HepG2 (cell line): ENCODE results near the gene NPIPB4. TPM values are rescaled to one million over a fixed set of nuclear protein-coding genes. Genes with fewer than 3 reads are reported as not detected.
"Not testable (repeated sequence)": the region's sequence is repeated elsewhere in the genome, so short reads cannot be mapped to it uniquely, and the experiment has no call there.

Source experiments
- ATAC-seq: fragments of 200-7000 bp; cut with Tn5 transposase; 3 replicates; pipeline ENCODE4 v1.9.1; 2020; ENCODE audit warnings: mild to moderate bottlenecking, moderate library complexity
- BruUV-seq: library from RNA; stranded (reverse); fragments of 400-500 nt; replicated peaks from 2 replicates; lab custom pipeline; 2021; lab: Mats Ljungman, UMichigan
- CTCF ChIA-PET: fragments of 300-600 bp; formaldehyde crosslinking; extraction: SDS; loops from one replicate; lab custom pipeline; 2021; ENCODE audit warnings: low total read pairs, inconsistent platforms, low intra/inter-chr PET ratio; lab: Yijun Ruan, JAX
- POLR2A ChIA-PET: fragments of 350-600 bp; sonication (Branson Sonifier 250); formaldehyde crosslinking; loops from one replicate; lab custom pipeline; 2020; ENCODE audit warnings: antibody characterized with exemption, inconsistent platforms; lab: Yijun Ruan, JAX
- DNase-seq: peaks from one replicate; pipeline ENCODE4 v3.0.0-alpha.2; 2015; ENCODE audit warnings: low spot score
- FAIRE-seq: peaks from 3 replicates; lab custom pipeline; 2011; peaks lifted over from hg19 to GRCh38; lab: Jason Lieb, UNC
- H2AFZ ChIP-seq: one replicate; pipeline ENCODE4 v1.6.1; 2011; ENCODE audit warnings: low read length, inconsistent platforms
- H3K27ac ChIP-seq: fragments of 300-600 bp; 3 replicates; pipeline ENCODE4 v1.8.0; 2011; ENCODE audit warnings: mixed run types, mild to moderate bottlenecking, mixed read lengths, low read length, inconsistent platforms; ENCODE audit not compliant: insufficient read depth; ENCODE audit errors: extremely low read length
- H3K27me3 ChIP-seq, 2 experiments: fragments of 200-600 bp in 1 of 2; 2 replicates in 1 of 2; 3 replicates in 1 of 2; pipeline versions ENCODE4 v1.6.0 to v1.8.0; 2011; ENCODE audit warnings: low read length in 2 of 2, mild to moderate bottlenecking in 2 of 2, moderate library complexity in 2 of 2, inconsistent platforms in 1 of 2; ENCODE audit not compliant: insufficient read depth in 2 of 2, control insufficient read depth in 1 of 2
- H3K36me3 ChIP-seq, 2 experiments: fragments of 200-600 bp in 1 of 2; replicated peaks in 1 of 2; 2 replicates in 1 of 2; 3 replicates in 1 of 2; pipeline versions ENCODE4 v1.5.1 to v1.8.0; 2011; ENCODE audit warnings: low read length in 2 of 2, inconsistent platforms in 1 of 2; ENCODE audit not compliant: insufficient read depth in 2 of 2, control insufficient read depth in 1 of 2
- H3K4me1 ChIP-seq: 2 replicates; pipeline ENCODE4 v1.5.1; 2012; ENCODE audit warnings: low read length, inconsistent platforms; ENCODE audit not compliant: insufficient read depth
- H3K4me2 ChIP-seq: 2 replicates; pipeline ENCODE4 v1.6.0; 2011; ENCODE audit warnings: low read depth, low read length, inconsistent platforms
- H3K4me3 ChIP-seq, 3 experiments: fragments of 200-600 bp in 1 of 3; sonication (generic), shearing (Covaris generic) in 1 of 3; replicated peaks in 1 of 3; 2 replicates each; pipeline ENCODE4 v1.5.1; 2011 to 2016; ENCODE audit warnings: low read length in 3 of 3, inconsistent platforms in 2 of 3, low read depth in 2 of 3, mild to moderate bottlenecking in 2 of 3, control low read depth in 1 of 3, mixed read lengths in 1 of 3; ENCODE audit not compliant: insufficient read depth in 1 of 3
- H3K79me2 ChIP-seq: one replicate; pipeline ENCODE4 v1.6.1; 2011; ENCODE audit warnings: low read length, inconsistent platforms; ENCODE audit not compliant: insufficient read depth
- H3K9ac ChIP-seq: 2 replicates; pipeline ENCODE4 v1.6.0; 2011; ENCODE audit warnings: mild to moderate bottlenecking, low read depth, low read length, inconsistent platforms; ENCODE audit not compliant: insufficient read depth
- H3K9me3 ChIP-seq: 2 replicates; pipeline ENCODE4 v1.5.1; 2012; ENCODE audit warnings: mild to moderate bottlenecking, low read length
- H4K20me1 ChIP-seq: 2 replicates; pipeline ENCODE4 v1.6.0; 2011; ENCODE audit warnings: inconsistent platforms, mild to moderate bottlenecking, low read length, moderate library complexity; ENCODE audit not compliant: insufficient read depth
- WGBS: methylation state at CpG from one replicate; pipeline ENCODE4 v1.1.6; 2017; ENCODE audit warnings: low lambda C conversion rate; 5-methylcytosine and 5-hydroxymethylcytosine counted together
- in situ Hi-C: cut with HindIII; loops from 2 replicates; pipeline ENCODE4 v1.10.0; 2017; ENCODE audit warnings: low pct_unique_long_range_greater_than_20kb; ENCODE audit not compliant: extremely low pct_ligation_motif_present
- intact Hi-C: fragments of 100-400 bp; cut with micrococcal nuclease; formaldehyde crosslinking; loops from one replicate; pipeline ENCODE4 v1.10.0; 2022; ENCODE audit not compliant: unreplicated experiment
- polyA plus RNA-seq, 8 experiments: library from polyadenylated mRNA; depleted of rRNA in 3 of 8; stranded (reverse) in 7 of 8; unstranded in 1 of 8; fragments of >200 nt; fragmentation: Illumina TruSeq in 4 of 8; extraction: Trizol in 4 of 8; gene quantifications; 2 replicates each; pipeline versions ENCODE4 v1.2.1 to v1.2.3, GENCODE V29; 2011 to 2016; ENCODE audit warnings: low read depth in 4 of 8, missing spikeins in 1 of 8, mixed read lengths in 1 of 8; ENCODE audit not compliant: insufficient read depth in 1 of 8
- total RNA-seq, 5 experiments: library from RNA; depleted of rRNA; stranded (reverse); fragments of >200 nt; fragmentation: Illumina TruSeq; extraction: Trizol; gene quantifications; 2 replicates each; pipeline ENCODE4 v1.2.3, GENCODE V29; 2016; ENCODE audit warnings: low read depth in 1 of 5

Gene NPIPB4
- total and polyA plus RNA-seq, 2 of the 13 experiments (the other 11 are each of a cell fraction or from before 2014, with no cell fraction given) = 33.9 to 41.0 TPM

DNA sequence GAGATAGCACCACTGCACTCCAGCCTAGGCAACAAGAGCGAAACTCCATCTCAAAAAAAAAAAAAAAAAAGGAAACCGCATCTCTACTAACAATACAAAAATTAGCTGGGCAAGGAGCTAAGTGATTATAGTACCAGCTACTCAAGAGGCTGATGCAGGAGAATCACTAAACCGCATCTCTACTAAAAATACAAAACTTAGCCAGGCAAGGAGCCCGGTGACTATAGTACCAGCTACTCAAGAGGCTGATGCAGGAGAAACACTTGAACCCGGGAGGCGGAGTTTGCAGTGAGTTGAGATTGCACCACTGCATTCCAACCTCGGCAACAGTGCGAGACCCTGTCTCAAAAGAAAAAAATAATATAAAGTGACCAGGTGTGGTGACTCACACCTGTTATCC is 27.6 kb downstream of the NPIPB4 start:
- H3K79me2 ChIP-seq, H3K9me3 ChIP-seq, ATAC-seq, H3K4me3 ChIP-seq, DNase-seq, BruUV-seq, H3K4me2 ChIP-seq, H3K27ac ChIP-seq, CTCF ChIA-PET, FAIRE-seq, H2AFZ ChIP-seq, H3K4me1 ChIP-seq, POLR2A ChIA-PET, intact Hi-C loops, H4K20me1 ChIP-seq, H3K36me3 ChIP-seq, H3K9ac ChIP-seq: not testable (repeated sequence)
- WGBS = 46% methylated on average over 8 of the region's 8 CpGs
- H3K27me3 ChIP-seq = peaks cover 4 to 16% of the 10 kb centered on the region in 2 experiments; a peak in 4 of 5 replicates
- in situ Hi-C loops = loop anchor here (10.0 kb wide), 1 partner anchor 115 kb away; no protein-coding TSS in a partner anchor

DNA sequence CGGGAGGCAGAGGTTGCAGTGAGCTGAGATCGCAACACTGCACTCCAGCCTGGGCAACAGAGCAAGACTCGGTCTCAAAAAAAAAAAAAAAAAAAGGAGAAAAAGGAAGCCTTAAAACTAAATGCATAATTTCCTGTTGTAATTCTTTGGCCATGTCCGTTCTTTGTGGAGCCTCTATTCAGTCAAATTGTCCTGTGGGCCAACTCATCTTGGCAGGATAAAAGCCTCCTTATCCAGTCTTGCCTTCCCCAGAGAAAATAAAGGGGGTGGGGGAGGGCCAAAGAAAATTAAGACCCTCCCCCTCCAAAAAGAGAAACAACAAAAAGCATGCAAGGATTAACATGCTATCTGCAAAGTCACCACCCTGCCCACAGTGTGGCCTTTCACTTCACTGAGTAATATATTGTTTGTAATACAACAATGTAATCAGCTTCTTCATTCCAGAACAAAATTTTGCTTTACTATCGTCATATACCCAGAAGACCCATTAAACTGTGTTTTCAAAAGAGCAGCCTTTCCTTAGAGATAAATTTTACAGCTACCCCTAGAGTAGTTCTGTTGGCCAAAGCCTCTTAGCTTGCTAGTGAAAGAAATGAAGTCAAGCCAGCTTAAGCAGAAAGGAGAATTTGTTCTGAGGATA is 31.4 kb downstream of the NPIPB4 start:
- H3K4me1 ChIP-seq, H3K79me2 ChIP-seq, intact Hi-C loops, FAIRE-seq, H3K9me3 ChIP-seq, CTCF ChIA-PET, H3K36me3 ChIP-seq, H2AFZ ChIP-seq, DNase-seq, H4K20me1 ChIP-seq, H3K4me3 ChIP-seq, ATAC-seq, H3K4me2 ChIP-seq, BruUV-seq, POLR2A ChIA-PET, H3K9ac ChIP-seq, H3K27ac ChIP-seq: not testable (repeated sequence)
- WGBS = 24% methylated on average over 5 of the region's 5 CpGs
- peaks cover 4 to 19% of the 10 kb centered on the region in 2 experiments; a peak in 4 of 5 replicates for H3K27me3 ChIP-seq
- in situ Hi-C loops = loop anchor here (10.0 kb wide), 1 partner anchor 119 kb away; no protein-coding TSS in a partner anchor

DNA sequence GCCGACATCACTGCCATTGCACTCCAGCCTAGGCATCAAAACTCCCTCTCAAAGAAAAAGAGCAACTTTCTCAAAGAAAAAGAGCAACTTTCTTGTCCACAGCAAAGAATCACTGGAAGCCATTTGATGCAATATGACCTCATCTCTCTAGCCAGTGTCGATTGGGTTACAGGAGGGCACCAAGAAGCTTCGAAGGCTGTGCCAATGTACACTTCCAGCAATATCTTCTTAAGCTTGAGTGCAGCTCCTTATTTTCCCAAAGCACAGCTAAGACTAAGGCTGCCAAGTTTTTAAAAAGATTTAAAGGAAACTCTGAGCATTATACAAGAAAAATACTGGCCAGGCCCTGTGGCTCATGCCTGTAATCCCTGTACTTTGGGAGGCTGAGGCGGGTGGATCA is 32.0 kb downstream of the NPIPB4 start:
- ATAC-seq, H3K36me3 ChIP-seq, POLR2A ChIA-PET, H4K20me1 ChIP-seq, DNase-seq, H3K79me2 ChIP-seq, FAIRE-seq, H3K4me2 ChIP-seq, H3K27ac ChIP-seq, H3K9me3 ChIP-seq, intact Hi-C loops, CTCF ChIA-PET, H3K9ac ChIP-seq, H3K4me1 ChIP-seq, H3K4me3 ChIP-seq, H2AFZ ChIP-seq, BruUV-seq: not testable (repeated sequence)
- WGBS = 16% methylated on average over 4 of the region's 4 CpGs
- in situ Hi-C loops = loop anchor here (10.0 kb wide), 1 partner anchor 119 kb away; no protein-coding TSS in a partner anchor
- peaks cover 4 to 19% of the 10 kb centered on the region in 2 experiments; a peak in 4 of 5 replicates for H3K27me3 ChIP-seq

DNA sequence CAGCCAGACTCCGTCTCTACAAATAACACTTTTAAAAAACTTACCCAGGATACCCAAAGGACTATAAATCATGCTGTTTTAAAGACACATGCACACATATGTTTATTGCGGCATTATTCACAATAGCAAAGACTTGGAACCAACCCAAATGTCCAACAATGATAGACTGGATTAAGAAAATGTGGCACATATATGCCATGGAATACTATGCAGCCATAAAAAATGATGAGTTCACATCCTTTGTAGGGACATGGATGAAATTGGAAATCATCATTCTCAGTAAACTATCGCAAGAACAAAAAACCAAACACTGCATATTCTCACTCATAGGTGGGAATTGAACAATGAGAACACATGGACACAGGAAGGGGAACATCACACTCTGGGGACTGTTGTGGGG is 34.3 kb downstream of the NPIPB4 start:
- WGBS = 72% methylated on average over 2 of the region's 3 CpGs
- not testable (repeated sequence) for H4K20me1 ChIP-seq, FAIRE-seq

More for the DNA sequence above, 34.3 kb downstream of the NPIPB4 start:
- CTCF ChIA-PET, H3K79me2 ChIP-seq, POLR2A ChIA-PET, H3K9ac ChIP-seq, BruUV-seq, DNase-seq, H3K4me1 ChIP-seq, H3K4me3 ChIP-seq, intact Hi-C loops, H2AFZ ChIP-seq, H3K9me3 ChIP-seq, H3K27ac ChIP-seq, H3K36me3 ChIP-seq, H3K4me2 ChIP-seq, ATAC-seq: not testable (repeated sequence)
- peaks cover 3 to 19% of the 10 kb centered on the region in 2 experiments; a peak in 3 of 5 replicates for H3K27me3 ChIP-seq
- in situ Hi-C loops = loop anchor here (10.0 to 25.0 kb wide), 2 partner anchors 122 to 264 kb away; partner anchors contain the start of gene VWA3A
